ENCODE data around the gene OR6B2. TPM values are rescaled to one million over a fixed set of nuclear protein-coding genes. Genes with fewer than 3 reads are reported as not detected.

Gene OR6B2
- total and polyA plus RNA-seq, 2 of the 4 experiments (the other 2 are of a cell fraction) = not detected

GRCh38 chr2:240077442-240077841 is 47.2 kb upstream of the OR6B2 start:
- in situ Hi-C loops (cut with MboI; ENCODE audit: low sequenced_read_pairs) = no loop called here
- intact Hi-C loops (cut with micrococcal nuclease) = no loop called here

More at GRCh38 chr2:240077442-240077841, 47.2 kb upstream of the OR6B2 start:
- Histone ChIP-seq H2BK20ac (ENCODE audit: low read depth, low read length) (no peak overlapping the region), H4K91ac (ENCODE audit: insufficient read depth, low read depth, low read length) (no peak overlapping the region), H2AFZ (replicated peaks; ENCODE audit: low read length, poor library complexity) (no peak overlapping the region), H3K4me3 (ENCODE audit: insufficient read depth, low read depth, low read length) (no peak overlapping the region), H2BK120ac (ENCODE audit: low read depth, low read length) (no peak overlapping the region), H3K4me1 (ENCODE audit: control insufficient read depth, insufficient read depth, low read length) (no peaks in the 10 kb centered on the region), H2BK5ac (ENCODE audit: low read depth, low read length, poor library complexity, severe bottlenecking) (no peak overlapping the region), H3K9me1 (ENCODE audit: insufficient read depth, low read length) (no peaks in the 10 kb centered on the region), H4K5ac (ENCODE audit: low read depth, low read length) (no peak overlapping the region), H3K27me3 (ENCODE audit: control insufficient read depth, insufficient read depth, low read length) (no peaks in the 10 kb centered on the region), H3K9ac (ENCODE audit: low read depth, low read length) (no peak overlapping the region), H2AK9ac (replicated peaks; ENCODE audit: low read depth, low read length, poor library complexity) (no peak overlapping the region), H3K18ac (ENCODE audit: low read depth, low read length) (no peak overlapping the region), H3K9me3 (ENCODE audit: control insufficient read depth, insufficient read depth, low read length) (peaks cover 5% of the 10 kb centered on the region; the same call in 1 of the 2 replicates), H3K14ac (replicated peaks; ENCODE audit: low read depth, low read length) (no peak overlapping the region), H3K79me1 (ENCODE audit: low read depth in 1 of 2, low read length in 2 of 2) (no peaks in the 10 kb centered on the region), H3K36me3 (ENCODE audit: control insufficient read depth, insufficient read depth, low read length) (no peaks in the 10 kb centered on the region), H4K8ac (ENCODE audit: low read depth in 2 of 2, low read length in 2 of 2) (no peak overlapping the region), H3K4me2 (ENCODE audit: low read depth, low read length) (no peak overlapping the region), H3K4ac (ENCODE audit: low read depth, low read length) (no peak overlapping the region), H3K56ac (ENCODE audit: extremely low read depth, insufficient read depth, low read length) (no peak overlapping the region), H2BK15ac (ENCODE audit: low read depth, low read length) (no peak overlapping the region), H2AK5ac (ENCODE audit: low read depth, low read length) (no peak overlapping the region), H3K27ac (ENCODE audit: insufficient read depth, low read length) (no peak overlapping the region), H4K20me1 (ENCODE audit: insufficient read depth, low read length) (no peaks in the 10 kb centered on the region), H3K23ac (ENCODE audit: low read depth, low read length) (no peak overlapping the region)
- ATAC-seq (ENCODE audit: low read depth) = no peak
- dilution Hi-C loops (cut with HindIII; ENCODE audit: low sequenced_read_pairs, unreplicated experiment) = no loop called here
- POLR2A ChIA-PET (ENCODE audit: unreplicated experiment) = no interaction called here
- no peak for DNase-seq
- CTCF ChIA-PET = no interaction called here
- TF ChIP-seq POLR2A (IDR thresholded peaks at IDR 0.05; ENCODE audit: low read depth, low read length) = no peak
- BruUV-seq (replicated peaks) = no TSS peak
